HUES6 (cell line): Measurements from ENCODE around the gene BCCIP.
A peak's percentile ranks its signal among the peaks of the same experiment; 100 is the strongest.

Source experiments
- H3K27ac ChIP-seq: 2 replicates; pipeline ENCODE4 v1.7.0; 2013; ENCODE audit warnings: low read depth, mild to moderate bottlenecking, low read length, inconsistent platforms
- H3K27me3 ChIP-seq: 2 replicates; pipeline ENCODE4 v1.6.1; 2013; ENCODE audit warnings: low read length; ENCODE audit not compliant: control insufficient read depth, insufficient read depth
- H3K36me3 ChIP-seq: 2 replicates; pipeline ENCODE4 v1.6.1; 2013; ENCODE audit warnings: low read length; ENCODE audit not compliant: control insufficient read depth, insufficient read depth
- H3K4me1 ChIP-seq: 2 replicates; pipeline ENCODE4 v1.6.1; 2013; ENCODE audit warnings: low read length; ENCODE audit not compliant: control insufficient read depth, insufficient read depth
- H3K4me3 ChIP-seq: 2 replicates; pipeline ENCODE4 v1.5.1; 2013; ENCODE audit warnings: low read depth, low read length
- H3K9ac ChIP-seq: one replicate; pipeline ENCODE4 v1.6.1; 2013; ENCODE audit warnings: mild to moderate bottlenecking, low read length
- H3K9me3 ChIP-seq: 2 replicates; pipeline ENCODE4 v1.6.1; 2013; ENCODE audit warnings: low read depth, low read length; ENCODE audit not compliant: control insufficient read depth, insufficient read depth

BCCIP gene

DNA sequence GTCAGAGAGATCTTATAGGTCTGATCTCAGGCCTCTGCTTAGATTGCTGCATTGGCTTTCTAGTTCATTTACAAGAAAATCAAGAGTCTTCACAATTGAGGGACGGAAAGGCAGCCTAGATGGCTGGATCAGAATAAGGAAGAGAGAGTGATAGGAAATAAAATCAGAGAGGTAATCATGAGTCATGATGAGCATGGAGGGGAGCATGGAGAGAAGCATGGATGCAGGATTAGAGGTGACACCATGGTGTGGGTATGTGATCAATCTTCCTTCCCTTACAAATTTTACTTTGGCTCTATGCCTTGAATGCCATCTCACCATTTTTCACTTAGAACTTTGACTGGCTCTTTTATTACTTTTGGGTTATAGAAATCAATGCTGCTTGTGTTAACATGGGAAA, 1.4 kb downstream of the BCCIP start:
- Histone ChIP-seq H3K27me3 (no peaks in the 10 kb centered on the region), H3K27ac (no peak overlapping the region), H3K9me3 (no peaks in the 10 kb centered on the region), H3K4me1 (peaks cover 14% of the 10 kb centered on the region), H3K9ac (peak overlapping the region; percentile 98), H3K36me3 (peaks cover 42% of the 10 kb centered on the region), H3K4me3 (peak overlapping the region; percentile 90)

DNA sequence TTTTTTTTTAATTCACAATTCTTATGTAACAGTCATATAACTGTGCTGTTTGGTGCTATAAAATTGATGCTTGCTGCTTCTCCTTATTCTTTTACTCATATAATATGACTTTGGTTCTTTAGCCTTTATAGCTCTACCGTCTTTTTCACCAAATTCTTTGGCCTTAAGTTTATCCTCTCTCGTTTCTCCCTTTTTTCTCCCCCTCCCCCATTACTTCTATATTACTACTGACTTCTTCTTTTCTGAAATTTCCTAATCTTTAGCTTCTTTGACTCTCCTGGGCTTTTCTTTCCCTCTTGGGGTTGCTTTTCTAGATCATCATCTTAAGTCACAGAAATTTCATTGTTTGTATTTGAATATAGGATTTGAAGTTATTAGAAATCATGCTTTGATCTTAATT, 3.8 kb downstream of the BCCIP start:
- peaks cover 66% of the 10 kb centered on the region for H3K36me3 ChIP-seq
- H3K27ac ChIP-seq = no peak overlapping the region
- no peaks in the 10 kb centered on the region for H3K27me3 ChIP-seq
- no peak overlapping the region for H3K9ac ChIP-seq
- no peak overlapping the region for H3K4me3 ChIP-seq
- H3K9me3 ChIP-seq = no peaks in the 10 kb centered on the region
- peaks cover 14% of the 10 kb centered on the region for H3K4me1 ChIP-seq

DNA sequence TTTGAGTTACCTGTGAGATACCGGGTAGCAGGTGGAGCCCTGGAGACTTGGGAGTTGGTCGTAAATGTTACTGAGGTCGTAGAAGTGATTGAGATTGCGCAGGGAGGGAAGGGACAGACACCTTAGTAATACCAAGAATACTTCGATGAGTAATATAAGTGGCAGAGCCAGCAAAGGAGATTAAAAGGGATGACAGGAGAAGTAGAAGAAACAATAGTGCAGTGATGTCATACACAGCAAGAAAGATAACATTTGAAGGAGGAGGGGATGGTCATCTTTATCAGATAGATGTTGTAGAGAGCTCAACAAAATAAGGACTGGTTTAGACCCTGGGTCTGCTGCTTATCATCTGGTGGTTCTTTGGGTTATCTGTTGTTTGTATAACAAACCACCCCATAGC, 5.0 kb downstream of the BCCIP start:
- Histone ChIP-seq H3K9me3 (no peaks in the 10 kb centered on the region), H3K4me1 (peaks cover 14% of the 10 kb centered on the region), H3K36me3 (peaks cover 77% of the 10 kb centered on the region), H3K9ac (no peak overlapping the region), H3K27me3 (no peaks in the 10 kb centered on the region), H3K27ac (no peak overlapping the region), H3K4me3 (no peak overlapping the region)

GRCh38 chr10:125836746-125837145, 13.4 kb downstream of the BCCIP start:
- H3K9ac ChIP-seq = no peak overlapping the region
- H3K9me3 ChIP-seq = no peaks in the 10 kb centered on the region
- no peaks in the 10 kb centered on the region for H3K4me1 ChIP-seq
- peaks cover 91% of the 10 kb centered on the region for H3K36me3 ChIP-seq
- no peaks in the 10 kb centered on the region for H3K27me3 ChIP-seq
- no peak overlapping the region for H3K4me3 ChIP-seq
- H3K27ac ChIP-seq = no peak overlapping the region

DNA sequence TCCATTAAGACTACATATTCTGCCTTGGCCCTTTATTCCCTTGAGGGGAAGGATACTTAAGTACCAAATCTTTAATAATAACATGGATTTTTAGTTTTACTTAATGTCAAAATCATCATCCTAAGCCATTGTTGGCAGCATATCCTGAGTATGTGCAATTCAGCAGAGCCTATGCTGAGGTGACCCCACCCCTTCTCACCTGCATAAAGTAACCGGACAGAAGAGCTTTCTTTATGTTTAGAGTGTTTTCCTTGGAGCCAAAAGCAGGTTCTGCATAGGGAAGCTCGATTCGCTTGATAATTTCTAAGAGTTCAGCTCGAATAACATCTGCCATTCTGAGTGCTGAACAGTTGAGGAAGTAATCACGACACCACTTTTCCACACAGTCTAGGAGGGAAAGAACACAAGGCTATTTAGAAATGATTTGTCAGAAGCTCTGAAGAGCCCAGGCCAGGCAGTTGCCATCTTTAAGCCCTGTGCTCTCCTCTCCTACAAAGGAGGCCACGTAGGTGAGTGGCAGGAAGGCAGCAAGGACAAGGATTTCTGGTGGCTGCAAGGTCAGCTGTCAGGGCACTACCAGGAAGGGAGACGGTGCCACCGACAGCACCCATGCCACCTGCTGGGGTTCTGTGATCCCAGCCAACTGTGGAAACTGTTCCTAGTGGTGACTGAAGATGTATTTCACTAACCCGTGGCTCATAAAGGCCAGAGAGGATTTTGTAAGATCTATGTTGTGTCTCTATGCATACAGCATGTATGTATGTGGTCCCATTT, 15.6 kb downstream of the BCCIP start:
- Histone ChIP-seq H3K36me3 (peaks cover 80% of the 10 kb centered on the region), H3K9ac (no peak overlapping the region), H3K27ac (no peak overlapping the region), H3K27me3 (no peaks in the 10 kb centered on the region), H3K4me1 (no peaks in the 10 kb centered on the region), H3K4me3 (no peak overlapping the region), H3K9me3 (no peaks in the 10 kb centered on the region)

DNA sequence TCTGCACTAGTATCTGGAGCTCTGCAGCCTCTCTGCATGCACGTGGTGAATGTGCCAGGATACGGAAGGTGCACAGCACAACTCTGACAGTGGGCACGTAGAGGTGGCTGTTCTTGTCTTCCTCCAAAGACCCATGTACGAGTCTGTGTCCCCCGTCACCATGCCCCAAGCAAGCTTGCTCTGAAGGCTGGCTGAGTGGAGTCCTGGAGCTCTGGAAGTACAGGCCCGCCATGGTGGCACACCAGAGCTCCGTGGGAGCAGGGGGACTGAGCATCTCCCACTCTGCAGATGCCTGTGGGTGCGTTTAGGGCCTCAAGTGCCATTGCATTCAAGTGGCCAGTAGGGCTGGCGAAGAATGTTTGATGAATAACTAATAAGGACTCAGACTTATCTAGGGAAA, 17.1 kb downstream of the BCCIP start:
- no peaks in the 10 kb centered on the region for H3K9me3 ChIP-seq
- H3K4me3 ChIP-seq = no peak overlapping the region
- no peaks in the 10 kb centered on the region for H3K27me3 ChIP-seq
- H3K9ac ChIP-seq = no peak overlapping the region
- H3K4me1 ChIP-seq = no peaks in the 10 kb centered on the region
- peaks cover 79% of the 10 kb centered on the region for H3K36me3 ChIP-seq
- no peak overlapping the region for H3K27ac ChIP-seq

GRCh38 chr10:125840955-125841354, 17.6 kb downstream of the BCCIP start:
- peaks cover 73% of the 10 kb centered on the region for H3K36me3 ChIP-seq
- H3K4me1 ChIP-seq = no peaks in the 10 kb centered on the region
- no peaks in the 10 kb centered on the region for H3K9me3 ChIP-seq
- H3K27me3 ChIP-seq = no peaks in the 10 kb centered on the region
- H3K4me3 ChIP-seq = no peak overlapping the region
- no peak overlapping the region for H3K9ac ChIP-seq
- H3K27ac ChIP-seq = no peak overlapping the region

GRCh38 chr10:125843603-125844329, 20.4 kb downstream of the BCCIP start:
- Histone ChIP-seq H3K4me1 (no peaks in the 10 kb centered on the region), H3K9ac (no peak overlapping the region), H3K27me3 (no peaks in the 10 kb centered on the region), H3K36me3 (peaks cover 59% of the 10 kb centered on the region), H3K27ac (no peak overlapping the region), H3K4me3 (no peak overlapping the region), H3K9me3 (no peaks in the 10 kb centered on the region)

DNA sequence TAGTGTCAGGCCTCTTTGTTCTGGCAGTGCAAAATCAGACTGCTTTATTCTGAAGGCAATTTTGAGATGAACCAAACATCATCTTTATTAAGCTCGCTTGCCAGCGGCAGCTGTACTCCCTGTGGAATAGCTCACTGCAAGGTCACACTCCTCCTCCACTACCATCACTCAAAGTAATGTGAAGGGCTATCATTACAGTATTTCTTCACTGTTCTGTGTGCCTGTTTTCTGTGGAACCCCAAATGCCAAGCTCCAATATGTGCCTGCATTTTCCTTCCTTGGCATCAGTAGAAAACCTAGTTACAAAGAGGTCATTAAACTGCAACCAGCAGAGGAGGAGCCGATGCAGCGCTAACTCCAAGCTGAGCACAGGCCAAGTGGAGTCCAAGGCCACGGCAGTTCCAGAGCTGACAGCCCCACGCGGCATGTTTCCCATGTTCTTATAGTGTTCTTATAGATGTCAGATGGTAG, 21.4 kb downstream of the BCCIP start:
- no peaks in the 10 kb centered on the region for H3K4me1 ChIP-seq
- H3K9me3 ChIP-seq = no peaks in the 10 kb centered on the region
- no peak overlapping the region for H3K9ac ChIP-seq
- no peak overlapping the region for H3K27ac ChIP-seq
- H3K36me3 ChIP-seq = peaks cover 58% of the 10 kb centered on the region
- H3K4me3 ChIP-seq = no peak overlapping the region
- no peaks in the 10 kb centered on the region for H3K27me3 ChIP-seq

DNA sequence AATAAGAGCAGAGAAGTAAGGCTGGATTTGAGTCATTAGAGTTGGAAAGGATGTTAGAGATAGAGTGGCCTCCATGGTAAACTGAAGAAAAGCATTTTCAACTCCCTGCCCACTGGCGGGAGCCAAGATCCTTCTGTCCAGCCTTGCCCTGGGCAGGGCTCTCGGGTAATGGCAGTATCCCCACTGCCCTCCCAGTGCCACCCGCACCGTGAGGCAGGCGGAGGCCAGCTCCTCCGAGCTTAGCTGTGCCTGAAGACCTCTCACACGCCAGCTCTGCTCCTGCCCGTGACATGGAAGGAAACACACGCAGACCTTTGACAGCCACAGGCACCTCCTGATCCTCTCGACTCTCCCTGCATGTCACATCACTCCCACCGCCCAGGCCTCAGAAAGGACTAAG, 22.3 kb downstream of the BCCIP start:
- Histone ChIP-seq H3K4me1 (no peaks in the 10 kb centered on the region), H3K9ac (no peak overlapping the region), H3K27ac (no peak overlapping the region), H3K36me3 (peaks cover 55% of the 10 kb centered on the region), H3K27me3 (no peaks in the 10 kb centered on the region), H3K4me3 (no peak overlapping the region), H3K9me3 (no peaks in the 10 kb centered on the region)

DNA sequence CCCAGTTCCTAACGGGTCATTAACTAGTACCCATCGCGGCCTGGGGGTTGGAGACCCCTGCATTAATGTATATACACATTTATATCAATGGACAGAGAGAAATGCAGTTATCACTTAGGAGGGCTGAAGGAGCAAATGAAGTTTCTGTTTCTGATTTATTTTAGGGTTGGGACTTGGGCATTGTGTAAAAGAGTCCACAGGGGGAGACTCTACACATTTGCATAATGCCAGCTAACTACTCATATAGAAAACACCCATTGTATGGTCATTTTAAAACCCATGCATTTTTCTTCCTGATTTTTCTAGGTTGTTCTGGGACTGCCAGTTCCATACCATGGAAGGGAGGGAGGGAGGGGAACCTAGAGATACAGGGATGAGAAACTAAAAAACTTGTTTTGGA, 23.5 kb downstream of the BCCIP start:
- Histone ChIP-seq H3K9ac (no peak overlapping the region), H3K27ac (no peak overlapping the region), H3K36me3 (peaks cover 56% of the 10 kb centered on the region)

More for the DNA sequence above, 23.5 kb downstream of the BCCIP start:
- H3K27me3 ChIP-seq = no peaks in the 10 kb centered on the region
- H3K4me1 ChIP-seq = no peaks in the 10 kb centered on the region
- H3K9me3 ChIP-seq = no peaks in the 10 kb centered on the region
- H3K4me3 ChIP-seq = no peak overlapping the region
